KBM-7 (cell line): ENCODE data around the gene DAO.
A peak's percentile ranks its signal among the peaks of the same experiment; 100 is the strongest.
"Not testable (repeated sequence)": the region's sequence is repeated elsewhere in the genome, so short reads cannot be mapped to it uniquely, and the experiment has no call there.

Experiments
- DNase-seq: peaks from one replicate; pipeline ENCODE4 v3.0.0-alpha.2; 2015
- in situ Hi-C: fragments of 300-500 bp; cut with MboI; formaldehyde crosslinking; loops from 2 replicates; pipeline ENCODE4 v1.14.3; 2020; ENCODE audit warnings: low sequenced_read_pairs, low pct_unique_long_range_greater_than_20kb, mixed read lengths

DAO gene

DNA sequence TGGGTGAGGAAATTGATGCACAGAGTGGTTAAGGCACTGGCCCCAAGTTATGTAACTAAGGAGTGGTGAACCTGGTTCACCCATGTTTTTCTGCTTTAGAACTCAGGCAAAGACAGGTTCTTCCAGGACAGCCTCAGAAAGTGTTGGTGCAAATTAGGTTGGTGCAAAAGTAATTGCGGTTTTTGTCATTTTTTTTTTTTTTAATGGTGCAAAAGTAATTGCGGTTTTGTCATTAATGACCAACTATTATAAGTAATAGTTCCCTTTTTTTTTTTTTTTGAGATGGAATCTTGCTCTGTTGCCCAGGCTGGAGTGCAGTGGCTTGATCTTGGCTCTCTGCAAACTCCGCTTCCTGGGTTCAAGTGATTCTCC, 17.3 kb upstream of the DAO start:
- in situ Hi-C loops: no loop called here
- DNase-seq: no peak

DNA sequence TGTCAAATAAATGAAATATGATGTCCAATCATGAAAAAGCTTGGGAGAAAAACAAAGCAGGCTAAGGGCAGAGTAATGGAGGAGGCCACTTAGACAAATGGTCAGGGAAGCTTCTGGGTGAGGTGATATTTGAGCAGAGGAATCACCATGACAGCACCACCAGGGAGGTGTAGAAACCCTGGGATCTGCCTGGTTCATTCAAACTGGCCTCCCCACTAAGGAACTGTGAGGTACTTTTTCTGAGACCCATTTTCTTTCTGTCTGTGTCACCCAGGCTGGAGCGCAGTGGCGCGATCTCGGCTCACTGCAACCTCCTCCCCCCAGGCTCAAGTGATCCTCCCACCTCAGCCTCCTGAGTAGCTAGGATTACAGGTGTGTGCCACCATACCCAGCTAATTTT, 14.7 kb upstream of the DAO start:
- in situ Hi-C loops: no loop called here
- no peak for DNase-seq

DNA sequence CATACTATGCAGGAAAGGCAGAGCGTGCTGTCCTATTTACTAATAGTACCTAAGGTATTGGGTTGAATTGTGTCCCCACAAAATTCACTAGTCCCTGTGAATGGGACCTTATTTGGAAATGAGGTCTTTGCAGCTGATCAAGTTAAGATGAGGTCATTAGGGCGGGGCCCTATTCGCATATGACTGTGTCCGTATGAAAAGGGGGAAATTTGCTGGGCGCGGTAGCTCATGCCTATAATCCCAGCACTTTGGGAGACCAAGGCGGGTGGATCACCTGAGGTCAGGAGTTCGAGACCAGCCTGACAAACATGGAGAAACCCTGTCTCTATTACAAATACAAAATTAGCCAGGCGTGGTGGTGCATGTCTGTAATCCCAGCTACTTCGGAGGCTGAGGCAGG, 13.8 kb upstream of the DAO start:
- in situ Hi-C loops, DNase-seq: not testable (repeated sequence)

DNA sequence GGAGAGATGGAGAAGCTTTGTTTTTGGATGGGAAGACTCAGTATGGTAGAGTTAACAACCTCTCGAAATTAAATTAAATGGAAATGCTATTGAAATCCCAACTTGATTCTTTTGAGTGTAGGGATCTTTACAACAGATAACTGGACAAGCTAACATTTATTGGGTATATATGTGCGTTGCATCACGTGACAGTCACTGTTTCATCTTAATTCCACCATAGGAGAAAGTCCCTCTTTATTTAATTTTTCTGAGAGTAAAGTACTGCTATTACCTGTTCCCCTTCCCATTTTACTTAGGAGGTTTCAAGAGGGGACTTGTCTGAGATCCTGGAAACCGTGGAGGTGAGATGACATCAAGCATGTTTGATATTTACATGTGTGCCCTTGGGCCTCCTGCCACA, 11.1 kb upstream of the DAO start:
- in situ Hi-C loops: no loop called here

DNA sequence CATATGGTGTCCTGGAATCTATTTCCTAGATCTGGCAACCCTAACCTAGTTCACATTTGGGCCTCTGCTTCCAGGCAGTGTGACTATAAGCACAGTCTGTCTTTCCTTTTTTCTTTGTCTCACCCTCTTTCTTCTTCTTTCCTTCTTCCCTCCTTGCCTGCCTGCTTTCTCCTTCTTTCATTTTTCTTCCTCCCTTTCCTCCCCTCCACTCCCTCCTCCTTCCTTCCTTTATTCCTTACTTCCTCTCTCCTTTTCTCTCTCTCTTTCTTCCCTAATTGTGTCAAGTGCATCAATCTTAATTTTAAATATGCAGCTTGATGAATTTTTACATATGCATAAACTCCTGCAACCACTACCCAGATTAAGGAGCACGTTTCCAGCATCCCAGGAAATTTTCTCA, 4.6 kb upstream of the DAO start:
- in situ Hi-C loops: no loop called here
- no peak for DNase-seq

More for the DNA sequence above, 11.1 kb upstream of the DAO start:
- DNase-seq: no peak

DNA sequence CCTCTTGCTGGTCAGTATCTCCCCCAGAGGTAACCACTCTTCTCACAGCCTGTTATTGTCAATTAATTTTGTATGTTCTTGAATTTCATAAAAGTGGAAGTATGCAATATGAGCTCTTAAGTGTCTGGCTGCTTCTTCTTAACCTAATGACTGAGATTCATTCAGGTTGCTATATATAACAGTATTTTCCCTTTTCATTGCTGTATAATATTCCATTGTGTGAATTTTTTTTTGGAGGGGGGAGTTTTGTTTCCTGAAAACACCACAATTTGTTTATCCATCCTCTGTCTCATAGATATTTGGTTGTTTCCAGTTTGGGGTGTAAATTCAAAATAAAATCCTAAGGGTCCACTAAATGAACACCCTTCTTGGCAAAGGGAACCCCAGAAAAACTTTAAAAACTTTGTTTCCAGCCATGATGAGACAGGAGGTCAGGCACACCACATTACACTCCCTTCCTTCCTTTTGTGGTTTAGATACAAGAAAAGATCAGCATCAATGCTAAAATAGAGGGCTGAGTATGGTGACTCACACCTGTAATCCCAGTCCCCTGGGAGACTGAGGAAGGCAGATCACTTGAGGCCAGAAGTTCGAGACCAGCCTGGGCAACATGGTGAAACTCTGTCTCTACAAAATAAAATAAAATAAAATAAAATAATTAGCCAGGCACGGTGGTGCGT, 4.1 kb upstream of the DAO start:
- DNase-seq: peak; percentile 55
- in situ Hi-C loops: no loop called here

DNA sequence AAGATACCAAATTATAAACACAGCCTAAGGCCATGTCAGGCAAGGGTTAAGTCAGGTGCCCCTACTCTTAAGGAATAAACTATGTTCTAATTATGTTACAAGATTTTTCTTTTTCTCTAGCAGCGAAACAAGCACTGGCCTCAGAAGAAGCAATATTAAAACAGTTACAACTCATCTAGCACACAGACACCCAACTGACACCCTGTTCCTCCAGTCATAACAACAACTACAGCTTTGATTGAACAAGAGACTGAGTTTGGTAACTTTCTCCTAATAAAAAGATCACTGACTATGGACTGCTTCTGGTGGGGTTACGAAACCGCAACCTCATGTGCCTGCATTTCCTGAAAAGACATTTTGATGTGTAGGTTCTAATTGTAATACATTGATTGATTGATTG, 3.3 kb upstream of the DAO start:
- DNase-seq: no peak
- in situ Hi-C loops: no loop called here

DNA sequence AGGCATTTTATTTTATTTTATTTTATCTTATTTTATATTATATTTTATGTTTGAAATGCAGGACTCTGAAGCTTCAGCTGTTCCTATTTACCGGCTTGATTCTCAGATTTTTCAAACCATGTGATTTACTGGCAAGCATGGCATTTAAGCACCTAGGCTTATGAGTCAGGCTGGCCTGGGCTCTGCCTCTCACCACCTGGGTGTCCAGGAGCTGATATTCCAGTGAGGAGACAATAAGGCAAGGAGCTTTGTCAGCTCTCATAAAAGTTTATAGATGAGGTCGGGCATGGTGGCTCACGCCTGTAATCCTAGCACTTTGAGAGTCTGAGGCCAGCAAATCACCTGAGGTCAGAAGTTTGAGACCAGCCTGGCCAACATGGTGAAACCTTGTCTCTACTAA, 2.1 kb downstream of the DAO start:
- DNase-seq: no peak
- in situ Hi-C loops: no loop called here

DNA sequence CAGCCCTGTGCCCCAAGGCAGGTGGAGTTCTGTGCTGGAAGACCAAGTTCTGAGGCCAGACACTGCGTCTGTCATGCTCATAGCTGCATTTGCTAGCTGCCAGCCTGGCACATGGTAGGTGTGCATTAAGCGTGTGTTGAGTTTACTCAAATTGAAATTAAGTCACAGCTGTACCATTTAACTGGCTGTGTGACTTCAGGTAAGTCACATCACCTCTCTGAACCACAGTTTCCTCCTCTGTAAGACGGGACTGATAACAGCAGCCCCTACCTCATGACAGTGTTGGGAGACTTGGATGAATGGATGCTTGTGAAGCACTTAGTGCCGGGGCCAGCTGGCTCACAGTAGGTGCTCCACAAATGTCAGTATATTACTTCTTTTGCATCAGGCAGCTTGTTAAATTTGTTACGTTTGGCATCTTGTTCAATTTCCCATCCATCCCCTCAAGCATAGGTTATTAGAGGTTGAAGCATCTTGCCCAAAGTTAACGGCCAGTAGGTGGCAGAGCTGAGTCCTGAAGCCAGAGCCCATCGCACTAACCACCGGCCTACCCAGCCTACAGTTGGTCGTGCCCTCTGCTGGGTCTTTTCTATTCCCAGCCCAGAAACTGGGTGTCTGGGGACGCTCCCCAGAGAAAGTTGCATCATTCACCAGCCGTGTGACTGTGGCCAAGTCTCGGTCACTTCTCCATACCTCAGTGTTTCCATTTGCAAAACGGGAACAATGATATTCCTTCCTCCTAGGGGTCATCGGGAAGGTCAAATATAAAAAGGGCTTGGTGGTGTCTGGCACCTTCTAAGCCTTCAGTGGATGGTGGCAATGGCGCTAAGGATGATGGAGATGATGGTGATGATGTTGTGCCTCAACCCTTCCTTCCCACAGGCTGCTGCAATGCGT, 4.5 kb downstream of the DAO start:
- in situ Hi-C loops: no loop called here
- DNase-seq: peak; percentile 69

DNA sequence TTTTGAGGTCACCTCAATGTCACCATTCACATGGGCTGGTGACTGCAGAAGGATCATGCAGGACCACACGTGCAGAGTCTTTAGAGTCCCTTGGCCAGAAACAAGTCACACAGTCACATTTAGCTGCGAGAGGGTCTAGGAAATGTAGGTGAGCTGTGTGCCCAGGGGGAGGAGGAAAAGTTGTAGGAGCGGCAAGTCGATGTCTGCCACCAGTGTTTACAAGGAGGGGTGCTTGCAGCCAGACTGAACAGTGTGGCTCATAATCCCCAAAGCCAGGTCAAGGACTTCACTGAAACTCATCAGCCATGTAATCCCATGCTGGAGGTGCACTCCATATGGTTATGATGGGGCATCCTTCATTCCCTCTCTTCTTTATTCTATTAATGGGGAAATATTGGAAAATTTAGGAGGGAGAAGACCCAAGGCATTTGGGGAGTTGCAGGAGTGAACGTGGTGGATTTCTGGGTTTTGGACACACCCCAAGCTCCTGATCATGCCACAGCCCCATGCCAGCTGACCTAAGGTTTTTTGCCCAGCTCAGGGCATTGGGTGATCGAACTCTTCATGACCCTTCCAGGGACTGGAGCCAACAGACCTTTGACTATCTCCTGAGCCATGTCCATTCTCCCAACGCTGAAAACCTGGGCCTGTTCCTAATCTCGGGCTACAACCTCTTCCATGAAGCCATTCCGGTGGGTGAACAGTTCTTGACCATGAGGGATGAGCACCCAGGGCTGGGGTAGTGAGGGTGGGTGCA, 7.2 kb downstream of the DAO start:
- in situ Hi-C loops: no loop called here
- no peak for DNase-seq

DNA sequence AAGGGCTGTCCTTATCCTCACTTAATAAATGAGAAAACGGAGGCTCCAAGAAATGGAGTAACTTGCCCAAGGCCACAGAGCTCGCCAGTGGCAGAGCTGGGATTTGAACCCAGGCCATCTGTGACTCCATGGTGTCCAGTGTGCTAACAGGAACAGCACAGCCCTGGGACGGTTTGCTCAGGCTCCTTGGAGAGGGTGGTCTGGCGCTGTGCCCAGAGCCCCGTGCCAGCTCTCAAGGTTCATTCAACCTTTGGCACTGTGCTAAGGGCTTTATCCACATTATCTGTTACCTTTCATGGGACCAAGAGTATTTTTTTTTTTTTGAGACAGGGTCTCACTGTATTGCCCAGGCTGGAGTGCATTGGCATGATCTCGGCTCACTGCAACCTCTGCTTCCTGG, 8.1 kb downstream of the DAO start:
- no peak for DNase-seq
- in situ Hi-C loops: no loop called here

DNA sequence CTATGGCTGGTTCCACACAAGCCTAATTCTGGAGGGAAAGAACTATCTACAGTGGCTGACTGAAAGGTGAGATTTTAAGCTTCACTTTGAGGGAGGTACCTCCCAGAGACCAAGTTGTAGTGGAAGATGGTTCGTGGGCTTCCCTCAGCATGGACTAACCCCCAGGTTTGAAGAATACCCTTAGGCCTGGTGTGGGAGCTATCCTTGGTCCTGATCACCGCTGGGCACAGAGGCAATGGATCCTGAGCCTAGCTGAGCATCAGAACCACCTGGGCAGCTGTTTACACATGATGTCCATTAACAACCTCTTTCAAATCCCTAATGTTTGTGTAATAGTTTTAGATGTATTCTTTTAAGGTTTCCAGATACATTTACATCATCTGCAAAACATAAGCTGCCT, 10.3 kb downstream of the DAO start:
- in situ Hi-C loops: no loop called here
- DNase-seq: no peak

DNA sequence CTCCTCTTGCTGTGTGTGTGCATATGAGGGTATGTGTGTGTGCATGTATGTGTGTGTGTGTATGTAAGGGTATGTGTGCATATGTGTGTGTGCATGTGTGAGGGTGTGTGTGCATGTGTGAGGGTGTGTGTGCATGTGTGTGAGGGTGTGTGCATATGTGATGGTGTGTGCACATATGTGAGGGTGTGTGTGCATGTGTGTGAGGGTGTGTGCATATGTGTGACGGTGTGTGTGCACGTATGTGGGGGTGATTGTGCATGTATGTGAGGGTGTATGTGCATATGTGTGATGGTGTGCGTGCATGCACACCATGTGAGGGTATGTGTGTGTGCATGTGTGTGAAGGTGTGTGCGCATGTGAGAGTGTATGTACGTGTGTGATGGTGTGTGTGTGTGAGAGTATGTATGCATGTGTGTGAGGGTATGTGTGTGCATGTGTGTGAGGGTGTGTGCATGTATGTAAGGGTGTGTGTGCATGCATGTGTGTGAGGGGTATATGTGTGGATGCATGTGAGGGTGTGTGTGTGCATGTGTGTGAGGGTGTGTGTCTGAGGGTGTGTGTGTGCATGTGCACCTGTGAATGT, 15.4 kb downstream of the DAO start:
- DNase-seq: no peak
- in situ Hi-C loops: no loop called here

DNA sequence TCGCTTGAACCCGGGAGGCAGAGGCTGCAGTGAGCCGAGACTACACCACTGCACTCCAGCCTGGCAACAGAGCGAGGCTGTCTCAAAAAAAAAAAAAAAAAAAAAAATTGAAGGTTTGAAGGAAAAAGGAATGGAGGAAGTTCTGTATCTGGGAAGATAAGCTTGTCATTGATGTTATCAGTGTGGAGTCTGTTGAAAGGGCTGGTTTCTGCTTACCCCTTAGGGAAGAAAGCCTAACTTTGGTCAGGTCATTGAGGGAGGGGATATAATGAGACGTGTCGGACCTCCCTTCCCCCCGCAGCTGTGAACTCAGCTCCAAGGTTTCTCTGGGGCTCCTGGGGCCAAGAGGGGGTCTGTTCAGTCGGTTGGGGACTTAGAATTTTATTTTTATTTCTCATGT, 16.4 kb downstream of the DAO start:
- in situ Hi-C loops: no loop called here
- DNase-seq: peak; percentile 88

DNA sequence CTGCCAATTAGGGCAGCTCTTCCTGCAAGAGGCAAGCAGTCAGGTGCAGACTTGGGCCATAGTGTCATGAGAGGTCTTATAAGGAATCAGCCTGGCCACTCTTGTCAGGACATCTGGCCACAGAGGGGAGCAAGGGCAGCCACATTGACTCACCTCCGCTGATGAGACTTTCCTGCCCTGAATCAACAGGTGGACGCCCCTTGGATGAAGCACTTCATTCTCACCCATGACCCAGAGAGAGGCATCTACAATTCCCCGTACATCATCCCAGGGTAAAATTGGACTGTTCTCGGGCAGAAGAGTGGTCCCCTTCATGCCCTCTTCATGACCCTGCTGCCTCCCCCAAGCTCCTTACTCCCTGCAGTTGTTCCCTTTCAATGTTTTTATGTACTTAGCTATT, 16.9 kb downstream of the DAO start:
- in situ Hi-C loops: no loop called here
- no peak for DNase-seq

DNA sequence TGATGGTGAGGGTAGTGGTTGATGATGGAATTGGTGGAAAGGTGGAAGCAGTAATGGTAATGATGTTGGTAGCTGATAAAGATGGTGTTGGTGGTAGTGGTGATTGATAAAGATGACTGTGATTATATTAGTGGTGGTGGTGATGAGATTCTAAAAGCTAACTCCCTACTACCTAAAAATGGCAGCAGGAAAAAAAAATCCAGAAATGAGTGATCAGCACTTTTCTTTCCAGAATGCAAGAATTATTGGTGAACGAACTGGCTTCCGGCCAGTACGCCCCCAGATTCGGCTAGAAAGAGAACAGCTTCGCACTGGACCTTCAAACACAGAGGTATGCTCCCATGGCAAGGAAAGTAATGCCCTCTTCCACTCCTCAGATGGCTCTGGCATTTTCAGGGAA, 19.3 kb downstream of the DAO start:
- in situ Hi-C loops: no loop called here
- DNase-seq: no peak

DNA sequence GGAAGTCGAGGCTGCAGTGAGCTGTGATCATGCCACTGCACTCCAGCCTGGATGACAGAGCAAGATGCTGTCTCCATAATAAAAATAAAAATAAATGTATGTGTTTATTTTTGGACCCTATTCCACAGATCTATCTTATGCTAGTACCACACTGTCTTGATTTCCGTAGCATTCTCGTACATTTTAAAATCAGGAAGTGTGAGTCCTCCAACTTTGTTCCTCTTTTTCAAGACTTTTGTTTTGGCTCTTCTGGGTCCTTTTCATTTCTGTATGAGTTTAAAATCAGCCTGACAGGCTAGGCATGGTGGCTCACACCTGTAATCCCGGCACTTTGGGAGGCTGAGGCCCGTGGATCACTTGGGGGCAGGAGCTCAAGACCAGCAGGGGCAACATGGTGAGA, 25.8 kb downstream of the DAO start:
- in situ Hi-C loops: no loop called here
- peak; percentile 83 for DNase-seq

DNA sequence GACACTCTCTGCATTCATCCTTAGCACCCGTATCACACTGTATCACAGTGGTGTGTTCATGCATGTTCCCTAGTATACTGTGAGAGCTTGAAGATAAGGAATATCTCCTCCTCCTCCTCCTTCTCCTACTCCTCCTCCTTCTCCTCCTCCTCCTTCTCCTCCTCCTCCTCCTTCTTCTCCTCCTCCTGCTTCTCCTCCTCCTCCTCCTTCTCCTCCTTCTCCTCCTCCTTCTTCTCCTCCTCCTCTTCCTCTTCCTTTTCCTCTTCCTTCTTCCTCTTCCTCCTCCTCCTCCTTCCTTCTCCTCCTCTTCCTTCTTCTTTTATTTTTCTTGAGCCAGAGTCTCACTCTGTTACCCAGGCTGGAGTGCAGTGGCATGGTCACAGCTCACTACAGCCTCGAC, 27.1 kb downstream of the DAO start:
- in situ Hi-C loops: no loop called here
- DNase-seq: no peak

DNA sequence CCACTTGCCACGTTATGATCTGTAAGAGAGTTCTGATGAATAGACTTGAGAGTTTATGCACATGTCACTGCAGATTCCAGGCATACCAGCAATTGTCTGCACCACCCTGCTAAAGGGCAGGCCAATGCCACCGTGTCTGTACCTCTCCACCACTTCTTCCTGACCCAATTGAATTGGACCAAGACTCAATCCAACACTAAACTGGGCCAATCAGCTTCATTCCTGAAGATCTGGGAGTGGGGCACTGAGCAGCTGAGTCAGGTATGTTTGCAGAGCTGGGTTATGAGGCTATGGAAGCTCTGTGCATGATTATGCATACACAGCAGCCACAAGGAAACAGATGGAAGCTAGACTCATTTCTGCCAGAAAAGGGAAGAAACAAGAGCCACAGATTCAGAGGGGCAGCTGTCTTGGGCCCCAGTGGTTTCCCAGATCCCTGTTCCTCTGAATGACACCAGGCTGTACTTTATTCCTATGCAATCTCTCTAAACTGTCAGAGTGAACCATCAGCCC, 28.0 kb downstream of the DAO start:
- DNase-seq: peak; percentile 88
- in situ Hi-C loops: no loop called here

DNA sequence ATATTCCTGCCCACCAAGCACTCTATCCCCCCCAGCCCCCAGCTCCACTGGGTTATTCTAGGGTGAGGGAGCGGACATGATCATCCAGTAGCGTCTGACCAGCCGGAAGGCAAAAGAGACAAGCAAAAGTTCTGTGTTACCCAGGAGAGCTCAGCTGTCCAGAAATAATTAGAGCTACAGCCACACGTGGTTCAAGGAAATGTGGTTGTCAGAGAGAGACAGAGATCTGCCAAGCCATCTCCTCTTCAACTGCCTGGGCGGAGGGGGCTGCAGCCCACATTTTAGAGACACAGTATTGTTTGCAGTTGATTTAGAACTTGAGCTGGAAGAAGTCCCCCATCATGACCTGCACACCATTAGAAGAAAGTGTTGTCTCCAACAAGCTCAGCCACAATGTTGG, 30.4 kb downstream of the DAO start:
- in situ Hi-C loops: no loop called here

More for the DNA sequence above, 30.4 kb downstream of the DAO start:
- no peak for DNase-seq
